ENCODE measurements around the gene A4GALT.
"Not testable (repeated sequence)": the region's sequence is repeated elsewhere in the genome, so short reads cannot be mapped to it uniquely, and the experiment has no call there.

DNA sequence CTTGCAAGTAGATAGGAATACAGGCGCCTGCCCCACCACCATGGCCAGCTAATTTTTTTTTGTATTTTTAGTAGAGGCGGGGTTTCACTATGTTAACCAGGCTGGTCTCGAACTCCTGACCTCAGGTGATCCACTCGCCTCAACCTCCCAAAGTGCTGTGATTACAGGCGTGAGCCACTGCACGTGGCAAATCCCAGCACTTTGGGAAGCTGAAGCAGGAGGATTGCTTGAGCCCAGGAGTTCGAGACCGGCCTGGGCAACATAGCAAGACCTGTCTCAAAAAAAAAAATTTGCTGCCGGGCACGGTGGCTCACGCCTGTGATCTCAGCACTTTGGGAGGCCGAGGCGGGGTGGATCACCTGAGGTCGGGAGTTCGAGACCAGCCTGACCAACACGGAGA, 34.5 kb upstream of the A4GALT start:
- not testable (repeated sequence) for TF ChIP-seq CTCF (conservative IDR thresholded peaks at IDR 0.05; ENCODE audit: low read length); EZH2phosphoT487 (IDR thresholded peaks at IDR 0.05; ENCODE audit: borderline replicate concordance, low read depth, low read length)

Data from OCI-LY7 (cell line).